H9 (cell line): ENCODE data around the gene CYS1. TPM values are rescaled to one million over a fixed set of nuclear protein-coding genes. Genes with fewer than 3 reads are reported as not detected.

Experiments used
- DNase-seq: peaks from one replicate; pipeline ENCODE4 v3.0.0-alpha.2; 2017
- H2AFZ ChIP-seq: one replicate; pipeline ENCODE4 v1.6.1; 2013; ENCODE audit warnings: mild to moderate bottlenecking, low read length, control low read depth, moderate library complexity
- H2AK5ac ChIP-seq: 2 replicates; pipeline ENCODE4 v1.6.1; 2013; ENCODE audit warnings: low read length, control low read depth, mixed read lengths; ENCODE audit not compliant: insufficient read length
- H2BK120ac ChIP-seq: one replicate; pipeline ENCODE4 v1.6.1; 2013; ENCODE audit warnings: low read depth, mild to moderate bottlenecking, low read length, control low read depth, inconsistent platforms; ENCODE audit not compliant: poor library complexity, severe bottlenecking
- H2BK12ac ChIP-seq: 2 replicates; pipeline ENCODE4 v1.6.1; 2013; ENCODE audit warnings: low read length, control low read depth, mixed read lengths, low read depth; ENCODE audit not compliant: insufficient read length
- H2BK15ac ChIP-seq: 2 replicates; pipeline ENCODE4 v1.6.1; 2013; ENCODE audit warnings: low read depth, low read length, control low read depth
- H2BK20ac ChIP-seq: one replicate; pipeline ENCODE4 v1.6.1; 2013; ENCODE audit warnings: low read depth, mild to moderate bottlenecking, low read length, control low read depth, inconsistent platforms; ENCODE audit not compliant: poor library complexity, severe bottlenecking
- H2BK5ac ChIP-seq: 2 replicates; pipeline ENCODE4 v1.6.1; 2013; ENCODE audit warnings: low read length, control low read depth, mixed read lengths; ENCODE audit not compliant: insufficient read length
- H3K14ac ChIP-seq: 2 replicates; pipeline ENCODE4 v1.6.1; 2013; ENCODE audit warnings: low read length, control low read depth; ENCODE audit not compliant: insufficient read depth
- H3K18ac ChIP-seq: 2 replicates; pipeline ENCODE4 v1.6.1; 2013; ENCODE audit warnings: low read depth, mild to moderate bottlenecking, mixed read lengths, low read length, control low read depth; ENCODE audit not compliant: insufficient read length
- H3K23ac ChIP-seq: 2 replicates; pipeline ENCODE4 v1.6.1; 2013; ENCODE audit warnings: low read length, control low read depth, mixed read lengths, low read depth; ENCODE audit not compliant: insufficient read length
- H3K23me2 ChIP-seq: 2 replicates; pipeline ENCODE4 v1.6.1; 2013; ENCODE audit warnings: low read depth, mild to moderate bottlenecking, mixed read lengths, low read length, control low read depth; ENCODE audit not compliant: insufficient read length, poor library complexity, severe bottlenecking
- H3K27ac ChIP-seq: 2 replicates; pipeline ENCODE4 v1.5.1; 2013; ENCODE audit warnings: low read length, control low read depth, mixed read lengths, low read depth; ENCODE audit not compliant: insufficient read length
- H3K27me3 ChIP-seq: 2 replicates; pipeline ENCODE4 v1.6.1; 2013; ENCODE audit warnings: low read length, control low read depth, inconsistent platforms; ENCODE audit not compliant: insufficient read depth
- H3K4ac ChIP-seq: 2 replicates; pipeline ENCODE4 v1.6.1; 2013; ENCODE audit warnings: low read depth, mild to moderate bottlenecking, control low read depth, inconsistent platforms, low read length, moderate library complexity
- H3K4me1 ChIP-seq: 2 replicates; pipeline ENCODE4 v1.6.1; 2013; ENCODE audit warnings: low read length, control low read depth, inconsistent platforms; ENCODE audit not compliant: insufficient read depth
- H3K4me2 ChIP-seq: 2 replicates; pipeline ENCODE4 v1.6.1; 2013; ENCODE audit warnings: low read length, control low read depth, mixed read lengths; ENCODE audit not compliant: insufficient read length, insufficient read depth
- H3K56ac ChIP-seq: 2 replicates; pipeline ENCODE4 v1.6.1; 2013; ENCODE audit warnings: low read depth, mild to moderate bottlenecking, mixed read lengths, low read length, control low read depth; ENCODE audit not compliant: insufficient read length
- H3K79me1 ChIP-seq: 2 replicates; pipeline ENCODE4 v1.6.1; 2013; ENCODE audit warnings: low read depth, mild to moderate bottlenecking, moderate library complexity, low read length, control low read depth, inconsistent platforms; ENCODE audit not compliant: insufficient read depth, poor library complexity, severe bottlenecking
- H3K79me2 ChIP-seq: 2 replicates; pipeline ENCODE4 v1.6.1; 2013; ENCODE audit warnings: low read length, control low read depth, inconsistent platforms; ENCODE audit not compliant: insufficient read depth
- H3K9ac ChIP-seq: 2 replicates; pipeline ENCODE4 v1.6.1; 2013; ENCODE audit warnings: low read length, control low read depth, mixed read lengths; ENCODE audit not compliant: insufficient read length; ENCODE audit errors: extremely low read depth
- H3K9me3 ChIP-seq: one replicate; pipeline ENCODE4 v1.6.1; 2013; ENCODE audit warnings: low read depth, low read length, inconsistent platforms; ENCODE audit not compliant: control insufficient read depth
- H3T11ph ChIP-seq: one replicate; pipeline ENCODE4 v1.6.1; 2013; ENCODE audit warnings: mild to moderate bottlenecking, low read length, control low read depth, inconsistent platforms
- H4K20me1 ChIP-seq: one replicate; pipeline ENCODE4 v1.6.1; 2013; ENCODE audit not compliant: control insufficient read depth, insufficient read length, insufficient read depth
- H4K5ac ChIP-seq: 2 replicates; pipeline ENCODE4 v1.6.1; 2013; ENCODE audit warnings: low read depth, mild to moderate bottlenecking, mixed read lengths, low read length, control low read depth; ENCODE audit not compliant: insufficient read length
- H4K8ac ChIP-seq: replicated peaks from 2 replicates; pipeline ENCODE4 v1.6.1; 2013; ENCODE audit warnings: low read length, control low read depth, mixed read lengths, low read depth; ENCODE audit not compliant: insufficient read length
- H4K91ac ChIP-seq: 2 replicates; pipeline ENCODE4 v1.6.1; 2013; ENCODE audit warnings: low read depth, mild to moderate bottlenecking, moderate library complexity, mixed read lengths, low read length, control low read depth; ENCODE audit not compliant: insufficient read length
- H3K27ac Mint-ChIP-seq, 3 experiments: 2 replicates in 2 of 3; 3 replicates in 1 of 3; pipeline ENCODE4 v1.8.0; 2020 to 2021; ENCODE audit warnings: mixed read lengths in 3 of 3, mild to moderate bottlenecking in 1 of 3, moderate library complexity in 1 of 3
- H3K27me3 Mint-ChIP-seq: 2 replicates; pipeline ENCODE4 v1.8.0; 2021; ENCODE audit warnings: low read depth, mild to moderate bottlenecking, moderate library complexity, mixed read lengths
- H3K36me3 Mint-ChIP-seq, 3 experiments: 2 replicates in 2 of 3; 3 replicates in 1 of 3; pipeline ENCODE4 v1.8.0; 2020 to 2021; ENCODE audit warnings: low read depth in 3 of 3, mixed read lengths in 3 of 3; ENCODE audit not compliant: insufficient read depth in 1 of 3
- H3K4me1 Mint-ChIP-seq, 2 experiments: 2 replicates each; pipeline ENCODE4 v1.8.0; 2020; ENCODE audit warnings: mixed read lengths in 2 of 2
- H3K4me3 Mint-ChIP-seq, 2 experiments: 2 replicates in 1 of 2; 3 replicates in 1 of 2; pipeline ENCODE4 v1.8.0; 2020 to 2021; ENCODE audit warnings: mild to moderate bottlenecking in 2 of 2, mixed read lengths in 2 of 2, moderate library complexity in 1 of 2
- H3K9me3 Mint-ChIP-seq, 2 experiments: 2 replicates in 1 of 2; 3 replicates in 1 of 2; pipeline ENCODE4 v1.8.0; 2020; ENCODE audit warnings: mild to moderate bottlenecking in 2 of 2, mixed read lengths in 2 of 2, moderate library complexity in 1 of 2
- WGBS: extraction: QIAGEN DNeasy Blood & Tissue Kit; methylation state at CpG from one replicate; pipeline ENCODE4 v1.1.7; 2013; ENCODE audit warnings: missing lambda C conversion rate, low lambda C conversion rate, mixed read lengths; ENCODE audit not compliant: insufficient read length; ENCODE audit errors: extremely low coverage; 5-methylcytosine and 5-hydroxymethylcytosine counted together
- total RNA-seq: library from RNA; stranded (reverse); gene quantifications from 2 replicates; pipeline ENCODE4 v1.2.1, GENCODE V29; 2021
- TF ChIP-seq, protein P1 (sequence below): fragments of 200-600 bp; sonication (generic); conservative IDR thresholded peaks from 3 replicates; pipeline ENCODE4 v1.8.0; 2021; ENCODE audit warnings: antibody characterized with exemption, mild to moderate bottlenecking

The CYS1 gene
- total RNA-seq, 1 experiment from 2014 or later, result 0.35 TPM

DNA sequence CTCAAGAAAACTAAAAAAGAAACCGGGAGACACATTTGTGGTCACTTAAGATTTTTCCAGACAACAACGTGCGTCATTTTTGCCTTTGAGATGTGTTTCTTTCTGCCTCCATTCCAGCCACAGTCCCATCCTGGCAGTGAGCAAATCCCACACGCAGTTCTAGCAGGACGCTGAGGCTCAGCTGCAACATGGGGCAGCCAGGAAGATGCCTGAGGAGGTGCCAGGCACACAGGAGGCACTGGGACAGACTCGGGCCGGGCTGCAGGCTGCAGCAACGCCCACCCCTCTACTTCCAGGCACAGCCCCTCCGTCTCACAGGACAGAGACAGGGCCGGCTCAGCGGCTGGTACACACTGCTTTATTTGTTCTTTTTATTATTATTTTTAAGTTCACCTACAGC is 23.8 kb downstream of the CYS1 start:
- no CpG with 5 or more reads among the region's 11 CpGs for WGBS
- Mint-ChIP-seq H3K27ac (no peak overlapping the region), H3K9me3 (no peaks in the 10 kb centered on the region; a peak in 1 of 5 replicates), H3K4me1 (peaks cover 22 to 23% of the 10 kb centered on the region in 2 experiments), H3K36me3 (peaks cover 7 to 28% (median 26%) of the 10 kb centered on the region in 3 experiments; a peak in 6 of 7 replicates), H3K4me3 (peak overlapping the region in 1 of 2 experiments; percentile 61; a peak in 3 of 5 replicates), H3K27me3 (peaks cover 3% of the 10 kb centered on the region)
- H4K20me1 ChIP-seq, result no peaks in the 10 kb centered on the region
- H3K14ac ChIP-seq, result peak overlapping the region; percentile 51; the same call in 1 of the 2 replicates
- H3K4me2 ChIP-seq, result no peak overlapping the region
- H3K27me3 ChIP-seq, result no peaks in the 10 kb centered on the region
- no peaks in the 10 kb centered on the region for H3K9me3 ChIP-seq
- H3T11ph ChIP-seq, result no peak overlapping the region
- H3K79me2 ChIP-seq, result no peaks in the 10 kb centered on the region
- H2AK5ac ChIP-seq, result no peak overlapping the region
- H3K18ac ChIP-seq, result no peak overlapping the region
- H3K23me2 ChIP-seq, result peaks cover 3% of the 10 kb centered on the region
- DNase-seq, result no peak
- H2BK15ac ChIP-seq, result no peak overlapping the region
- H3K56ac ChIP-seq, result no peak overlapping the region
- H3K79me1 ChIP-seq, result no peaks in the 10 kb centered on the region
- H3K9ac ChIP-seq, result no peak overlapping the region
- no peak overlapping the region for H2BK120ac ChIP-seq
- H3K4ac ChIP-seq, result no peak overlapping the region
- H4K91ac ChIP-seq, result no peak overlapping the region
- TF ChIP-seq, protein P1, sequence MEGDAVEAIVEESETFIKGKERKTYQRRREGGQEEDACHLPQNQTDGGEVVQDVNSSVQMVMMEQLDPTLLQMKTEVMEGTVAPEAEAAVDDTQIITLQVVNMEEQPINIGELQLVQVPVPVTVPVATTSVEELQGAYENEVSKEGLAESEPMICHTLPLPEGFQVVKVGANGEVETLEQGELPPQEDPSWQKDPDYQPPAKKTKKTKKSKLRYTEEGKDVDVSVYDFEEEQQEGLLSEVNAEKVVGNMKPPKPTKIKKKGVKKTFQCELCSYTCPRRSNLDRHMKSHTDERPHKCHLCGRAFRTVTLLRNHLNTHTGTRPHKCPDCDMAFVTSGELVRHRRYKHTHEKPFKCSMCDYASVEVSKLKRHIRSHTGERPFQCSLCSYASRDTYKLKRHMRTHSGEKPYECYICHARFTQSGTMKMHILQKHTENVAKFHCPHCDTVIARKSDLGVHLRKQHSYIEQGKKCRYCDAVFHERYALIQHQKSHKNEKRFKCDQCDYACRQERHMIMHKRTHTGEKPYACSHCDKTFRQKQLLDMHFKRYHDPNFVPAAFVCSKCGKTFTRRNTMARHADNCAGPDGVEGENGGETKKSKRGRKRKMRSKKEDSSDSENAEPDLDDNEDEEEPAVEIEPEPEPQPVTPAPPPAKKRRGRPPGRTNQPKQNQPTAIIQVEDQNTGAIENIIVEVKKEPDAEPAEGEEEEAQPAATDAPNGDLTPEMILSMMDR, result no peak
- H2BK5ac ChIP-seq, result no peak overlapping the region
- no peak overlapping the region for H2AFZ ChIP-seq
- no peak overlapping the region for H3K23ac ChIP-seq
- H4K5ac ChIP-seq, result no peak overlapping the region
- no peak overlapping the region for H3K27ac ChIP-seq
- H3K4me1 ChIP-seq, result no peaks in the 10 kb centered on the region; the same call in 1 of the 2 replicates
- H4K8ac ChIP-seq, result no peak overlapping the region
- no peak overlapping the region for H2BK12ac ChIP-seq
- no peak overlapping the region for H2BK20ac ChIP-seq
